ENCODE data around the gene DYSF.

The DYSF gene

GRCh38 chr2:71476495-71476894 lies 23.1 kb downstream of the DYSF start:
- TF ChIP-seq CTCF (IDR thresholded peaks at IDR 0.05; ENCODE audit: low read depth, low read length, missing control alignments), result no peak
- in situ Hi-C loops (cut with HindIII; ENCODE audit: low sequenced_read_pairs), result no loop called here
- DNase-seq (ENCODE audit: low read depth), result no peak
- H3K4me3 ChIP-seq (ENCODE audit: low read depth, low read length), result no peak overlapping the region

GRCh38 chr2:71477231-71477691 lies 23.9 kb downstream of the DYSF start:
- in situ Hi-C loops (cut with HindIII; ENCODE audit: low sequenced_read_pairs), result no loop called here
- DNase-seq (ENCODE audit: low read depth), result no peak
- no peak overlapping the region for H3K4me3 ChIP-seq (ENCODE audit: low read depth, low read length)
- TF ChIP-seq CTCF (IDR thresholded peaks at IDR 0.05; ENCODE audit: low read depth, low read length, missing control alignments), result no peak

GRCh38 chr2:71478806-71479205 lies 25.4 kb downstream of the DYSF start:
- DNase-seq (ENCODE audit: low read depth), result no peak
- H3K4me3 ChIP-seq (ENCODE audit: low read depth, low read length), result no peak overlapping the region
- in situ Hi-C loops (cut with HindIII; ENCODE audit: low sequenced_read_pairs), result no loop called here
- no peak for TF ChIP-seq CTCF (IDR thresholded peaks at IDR 0.05; ENCODE audit: low read depth, low read length, missing control alignments)

DNA sequence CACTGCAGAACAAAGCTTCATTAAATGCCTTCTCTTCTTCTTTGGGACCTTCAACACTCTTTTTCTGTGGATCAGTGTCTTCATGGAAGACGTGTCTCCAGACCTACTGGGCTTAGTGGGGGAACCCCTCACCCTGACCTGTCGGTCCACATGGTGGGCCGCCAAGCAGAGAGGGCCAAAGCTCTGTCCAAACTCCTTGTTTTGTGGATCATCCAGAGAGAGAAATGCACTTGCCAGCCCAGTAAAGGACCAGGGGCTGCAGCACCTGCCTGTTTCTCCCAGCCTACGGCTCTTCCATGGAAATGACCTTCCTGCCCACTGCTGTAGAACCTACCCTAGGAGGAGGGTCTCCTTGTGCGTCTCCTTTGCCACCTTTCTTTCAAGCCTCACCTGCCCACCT lies 25.9 kb downstream of the DYSF start:
- TF ChIP-seq CTCF (IDR thresholded peaks at IDR 0.05; ENCODE audit: low read depth, low read length, missing control alignments), result no peak

DNA sequence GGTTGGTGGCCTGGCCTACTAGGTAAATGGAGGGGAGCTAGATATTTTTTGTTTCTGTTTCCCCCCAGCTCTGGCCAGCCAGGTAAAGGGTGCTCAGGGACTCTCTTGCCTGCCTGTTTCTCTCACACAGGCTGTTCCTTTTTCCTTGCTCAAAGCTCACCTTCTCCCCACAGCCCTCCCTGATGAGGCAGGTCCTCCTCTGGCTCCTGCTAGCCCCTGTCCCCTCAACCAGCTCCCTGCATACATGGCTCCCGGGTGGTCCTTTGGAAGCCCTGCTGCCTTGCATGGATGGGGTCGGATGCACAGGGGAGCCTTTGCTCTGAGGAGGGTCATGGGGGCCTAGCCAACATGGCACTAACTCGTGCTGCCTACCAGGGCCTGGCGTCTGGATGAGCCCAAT lies 27.8 kb downstream of the DYSF start:
- TF ChIP-seq CTCF (IDR thresholded peaks at IDR 0.05; ENCODE audit: low read depth, low read length, missing control alignments), result no peak
- in situ Hi-C loops (cut with HindIII; ENCODE audit: low sequenced_read_pairs), result no loop called here

More for the DNA sequence above, 25.9 kb downstream of the DYSF start:
- H3K4me3 ChIP-seq (ENCODE audit: low read depth, low read length), result no peak overlapping the region
- no peak for DNase-seq (ENCODE audit: low read depth)
- in situ Hi-C loops (cut with HindIII; ENCODE audit: low sequenced_read_pairs), result no loop called here

GRCh38 chr2:71482055-71482454 lies 28.7 kb downstream of the DYSF start:
- in situ Hi-C loops (cut with HindIII; ENCODE audit: low sequenced_read_pairs), result no loop called here
- peak; percentile 42 for TF ChIP-seq CTCF (IDR thresholded peaks at IDR 0.05; ENCODE audit: low read depth, low read length, missing control alignments)

More for the DNA sequence above, 27.8 kb downstream of the DYSF start:
- DNase-seq (ENCODE audit: low read depth), result no peak
- H3K4me3 ChIP-seq (ENCODE audit: low read depth, low read length), result no peak overlapping the region

DNA sequence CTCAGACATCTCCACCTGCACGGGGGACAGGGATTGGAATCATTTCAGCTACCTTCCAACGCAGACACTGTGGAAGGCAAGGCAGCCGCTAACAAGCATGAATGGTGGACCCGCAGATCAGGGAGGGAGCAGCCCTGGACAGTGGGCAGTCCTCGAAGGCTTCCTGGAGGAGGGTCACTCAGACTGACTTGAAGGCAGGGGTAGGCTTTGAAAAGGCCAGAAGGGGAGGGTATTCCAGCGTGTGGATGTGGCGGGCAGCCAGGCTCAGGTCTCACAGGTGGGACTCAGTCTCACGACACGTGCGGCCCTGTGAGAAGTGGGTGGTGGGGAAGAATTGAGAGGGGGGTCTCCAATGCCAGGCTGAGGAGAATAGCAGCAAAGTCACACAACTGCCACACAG lies 29.9 kb downstream of the DYSF start:
- DNase-seq (ENCODE audit: low read depth), result no peak
- H3K4me3 ChIP-seq (ENCODE audit: low read depth, low read length), result no peak overlapping the region
- no peak for TF ChIP-seq CTCF (IDR thresholded peaks at IDR 0.05; ENCODE audit: low read depth, low read length, missing control alignments)
- in situ Hi-C loops (cut with HindIII; ENCODE audit: low sequenced_read_pairs), result no loop called here

More at GRCh38 chr2:71482055-71482454, 28.7 kb downstream of the DYSF start:
- DNase-seq (ENCODE audit: low read depth), result no peak
- H3K4me3 ChIP-seq (ENCODE audit: low read depth, low read length), result no peak overlapping the region

All from astrocyte of the cerebellum (primary cell).